WTC11 (cell line): ENCODE results near the gene DNAJB5. TPM values are rescaled to one million over a fixed set of nuclear protein-coding genes. Genes with fewer than 3 reads are reported as not detected.

Source experiments
- AR ChIP-seq: fragments of 250-450 bp; sonication (Bioruptor Pico); IDR thresholded peaks from 2 replicates; pipeline ENCODE4 v1.9.0; 2021; ENCODE audit warnings: mild to moderate bottlenecking
- ARID4B ChIP-seq: sonication (generic); formaldehyde crosslinking; IDR thresholded peaks from 2 replicates; pipeline ENCODE4 v1.8.0; 2023; ENCODE audit warnings: missing genetic modification reagents, mild to moderate bottlenecking, borderline replicate concordance
- ATF3 ChIP-seq: sonication (generic); formaldehyde crosslinking; conservative IDR thresholded peaks from 2 replicates; pipeline ENCODE4 v1.8.1; 2022; ENCODE audit warnings: mild to moderate bottlenecking, missing genetic modification reagents
- NFATC4 ChIP-seq: fragments of 250-450 bp; sonication (Bioruptor Pico); IDR thresholded peaks from 2 replicates; pipeline ENCODE4 v1.9.0; 2021; ENCODE audit warnings: mild to moderate bottlenecking
- NR3C1 ChIP-seq: sonication (generic); formaldehyde crosslinking; conservative IDR thresholded peaks from 2 replicates; pipeline ENCODE4 v1.8.1; 2023; ENCODE audit warnings: low read depth, mild to moderate bottlenecking, missing genetic modification reagents
- OVOL2 ChIP-seq: fragments of 250-450 bp; sonication (Bioruptor Pico); IDR thresholded peaks from 2 replicates; pipeline ENCODE4 v1.9.0; 2021; ENCODE audit warnings: mild to moderate bottlenecking, borderline replicate concordance
- PRDM15 ChIP-seq: sonication (generic); formaldehyde crosslinking; IDR thresholded peaks from 2 replicates; pipeline ENCODE4 v1.8.0; 2022; ENCODE audit warnings: missing genetic modification reagents
- PRRX2 ChIP-seq: fragments of 250-450 bp; sonication (Bioruptor Pico); IDR thresholded peaks from 2 replicates; pipeline ENCODE4 v1.8.0; 2021; ENCODE audit warnings: mild to moderate bottlenecking
- RORB ChIP-seq: fragments of 250-450 bp; sonication (Bioruptor Pico); IDR thresholded peaks from 2 replicates; pipeline ENCODE4 v1.9.0; 2021; ENCODE audit warnings: mild to moderate bottlenecking
- TEAD4 ChIP-seq: sonication (generic); formaldehyde crosslinking; IDR thresholded peaks from 2 replicates; pipeline ENCODE4 v1.8.0; 2022; ENCODE audit warnings: mild to moderate bottlenecking, missing genetic modification reagents
- ZBTB21 ChIP-seq: sonication (generic); formaldehyde crosslinking; IDR thresholded peaks from 2 replicates; pipeline ENCODE4 v1.8.1; 2023; ENCODE audit warnings: mild to moderate bottlenecking, missing genetic modification reagents, borderline replicate concordance
- ZNF232 ChIP-seq: sonication (generic); formaldehyde crosslinking; IDR thresholded peaks from 2 replicates; pipeline ENCODE4 v1.8.0; 2022; ENCODE audit warnings: mild to moderate bottlenecking, missing genetic modification reagents
- ZNF263 ChIP-seq: sonication (generic); formaldehyde crosslinking; IDR thresholded peaks from 2 replicates; pipeline ENCODE4 v1.8.1; 2022; ENCODE audit warnings: low read depth, mild to moderate bottlenecking, moderate library complexity, missing genetic modification reagents
- ZNF423 ChIP-seq: fragments of 250-450 bp; sonication (Bioruptor Pico); IDR thresholded peaks from 2 replicates; pipeline ENCODE4 v2.1.2; 2022; ENCODE audit warnings: mild to moderate bottlenecking, moderate library complexity
- ZNF671 ChIP-seq: fragments of 250-450 bp; sonication (Bioruptor Pico); IDR thresholded peaks from 2 replicates; pipeline ENCODE4 v1.8.0; 2021; ENCODE audit warnings: mild to moderate bottlenecking
- total RNA-seq: library from RNA; stranded (reverse); gene quantifications from 3 replicates; pipeline ENCODE4 v1.2.3, GENCODE V29; 2021

Gene DNAJB5
- total RNA-seq, 1 experiment from 2014 or later: 30.0 TPM

GRCh38 chr9:34989946-34990635 lies 546 bp downstream of the DNAJB5 start (continued):
- TF ChIP-seq ZNF423 (CRISPR knock-in tag) (no peak), PRRX2 (CRISPR knock-in tag) (no peak), ZNF232 (CRISPR knock-in tag) (peak; percentile 27; the same call in 1 of the 2 replicates), OVOL2 (CRISPR knock-in tag) (no peak), ZNF671 (CRISPR knock-in tag) (no peak), TEAD4 (CRISPR knock-in tag) (no peak), ZBTB21 (CRISPR knock-in tag) (no peak), ZNF263 (CRISPR knock-in tag) (no peak), PRDM15 (no peak), AR (peak; percentile 72; the same call in 1 of the 2 replicates), ARID4B (CRISPR knock-in tag) (0 out of 2 replicates have a peak, but pooled peaks have one; percentile 41), NR3C1 (CRISPR knock-in tag) (no peak), NFATC4 (CRISPR knock-in tag) (no peak), RORB (CRISPR knock-in tag) (no peak), ATF3 (no peak)
